ENCODE data around the gene UBR2. TPM values are rescaled to one million over a fixed set of nuclear protein-coding genes. Genes with fewer than 3 reads are reported as not detected.

UBR2 gene
- total RNA-seq, 2 donors from 2014 or later = 21.6 to 22.5 TPM

DNA sequence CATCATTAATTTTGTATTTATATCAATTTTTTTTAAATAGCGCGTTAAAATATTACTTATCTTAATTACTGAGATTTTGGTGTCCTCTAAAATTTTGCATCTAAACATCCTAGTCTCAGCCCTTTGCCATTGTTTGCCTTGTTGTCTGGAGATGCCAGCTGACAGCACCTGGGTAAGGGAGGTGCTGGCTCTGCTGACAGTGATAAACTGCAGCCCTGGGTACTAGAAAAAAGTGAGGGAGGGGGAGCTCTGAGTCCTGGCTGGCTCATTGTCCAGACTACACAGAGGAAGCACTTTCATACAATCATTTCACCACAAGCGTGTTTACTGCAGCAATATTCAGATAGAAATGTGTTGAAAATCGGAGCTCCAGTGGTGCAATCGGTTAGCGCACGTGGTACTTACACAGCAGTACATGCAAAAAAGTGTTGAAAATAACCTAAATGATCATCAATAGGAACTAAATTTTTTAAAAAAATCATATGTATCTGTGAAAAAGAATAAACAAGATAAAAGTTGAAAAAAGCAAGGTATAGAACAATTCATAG is 18.5 kb upstream of the UBR2 start:
- no peak for DNase-seq
- Mint-ChIP-seq H3K27ac (no peak overlapping the region), H3K4me1 (peaks cover 2% of the 10 kb centered on the region), H3K4me3 (no peak overlapping the region), H3K36me3 (ENCODE audit: low read depth) (no peaks in the 10 kb centered on the region), H3K9me3 (no peaks in the 10 kb centered on the region), H3K27me3 (ENCODE audit: insufficient read depth) (no peaks in the 10 kb centered on the region)
- Histone ChIP-seq H3K4me3 (ENCODE audit: low read length) (no peak overlapping the region), H3K9me3 (ENCODE audit: control insufficient read depth, low read length) (no peaks in the 10 kb centered on the region), H3K9ac (ENCODE audit: extremely low read depth, low read length, poor library complexity, severe bottlenecking) (no peak overlapping the region), H3K27ac (ENCODE audit: low read depth, low read length) (no peak overlapping the region), H3K27me3 (ENCODE audit: control insufficient read depth, insufficient read depth, low read length, poor library complexity, severe bottlenecking) (no peaks in the 10 kb centered on the region), H3K4me1 (ENCODE audit: control insufficient read depth, insufficient read depth, low read length) (no peaks in the 10 kb centered on the region), H3K36me3 (ENCODE audit: control insufficient read depth, insufficient read depth, low read length) (no peaks in the 10 kb centered on the region)
- WGBS, 2 experiments (ENCODE audit: insufficient coverage in 1 of 2, insufficient read length in 1 of 2) = 98 to 100% methylated on average over 1 to 7 of the region's 7 CpGs
- TF ChIP-seq, protein P1, sequence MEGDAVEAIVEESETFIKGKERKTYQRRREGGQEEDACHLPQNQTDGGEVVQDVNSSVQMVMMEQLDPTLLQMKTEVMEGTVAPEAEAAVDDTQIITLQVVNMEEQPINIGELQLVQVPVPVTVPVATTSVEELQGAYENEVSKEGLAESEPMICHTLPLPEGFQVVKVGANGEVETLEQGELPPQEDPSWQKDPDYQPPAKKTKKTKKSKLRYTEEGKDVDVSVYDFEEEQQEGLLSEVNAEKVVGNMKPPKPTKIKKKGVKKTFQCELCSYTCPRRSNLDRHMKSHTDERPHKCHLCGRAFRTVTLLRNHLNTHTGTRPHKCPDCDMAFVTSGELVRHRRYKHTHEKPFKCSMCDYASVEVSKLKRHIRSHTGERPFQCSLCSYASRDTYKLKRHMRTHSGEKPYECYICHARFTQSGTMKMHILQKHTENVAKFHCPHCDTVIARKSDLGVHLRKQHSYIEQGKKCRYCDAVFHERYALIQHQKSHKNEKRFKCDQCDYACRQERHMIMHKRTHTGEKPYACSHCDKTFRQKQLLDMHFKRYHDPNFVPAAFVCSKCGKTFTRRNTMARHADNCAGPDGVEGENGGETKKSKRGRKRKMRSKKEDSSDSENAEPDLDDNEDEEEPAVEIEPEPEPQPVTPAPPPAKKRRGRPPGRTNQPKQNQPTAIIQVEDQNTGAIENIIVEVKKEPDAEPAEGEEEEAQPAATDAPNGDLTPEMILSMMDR (conservative IDR thresholded peaks at IDR 0.05) = no peak

DNA sequence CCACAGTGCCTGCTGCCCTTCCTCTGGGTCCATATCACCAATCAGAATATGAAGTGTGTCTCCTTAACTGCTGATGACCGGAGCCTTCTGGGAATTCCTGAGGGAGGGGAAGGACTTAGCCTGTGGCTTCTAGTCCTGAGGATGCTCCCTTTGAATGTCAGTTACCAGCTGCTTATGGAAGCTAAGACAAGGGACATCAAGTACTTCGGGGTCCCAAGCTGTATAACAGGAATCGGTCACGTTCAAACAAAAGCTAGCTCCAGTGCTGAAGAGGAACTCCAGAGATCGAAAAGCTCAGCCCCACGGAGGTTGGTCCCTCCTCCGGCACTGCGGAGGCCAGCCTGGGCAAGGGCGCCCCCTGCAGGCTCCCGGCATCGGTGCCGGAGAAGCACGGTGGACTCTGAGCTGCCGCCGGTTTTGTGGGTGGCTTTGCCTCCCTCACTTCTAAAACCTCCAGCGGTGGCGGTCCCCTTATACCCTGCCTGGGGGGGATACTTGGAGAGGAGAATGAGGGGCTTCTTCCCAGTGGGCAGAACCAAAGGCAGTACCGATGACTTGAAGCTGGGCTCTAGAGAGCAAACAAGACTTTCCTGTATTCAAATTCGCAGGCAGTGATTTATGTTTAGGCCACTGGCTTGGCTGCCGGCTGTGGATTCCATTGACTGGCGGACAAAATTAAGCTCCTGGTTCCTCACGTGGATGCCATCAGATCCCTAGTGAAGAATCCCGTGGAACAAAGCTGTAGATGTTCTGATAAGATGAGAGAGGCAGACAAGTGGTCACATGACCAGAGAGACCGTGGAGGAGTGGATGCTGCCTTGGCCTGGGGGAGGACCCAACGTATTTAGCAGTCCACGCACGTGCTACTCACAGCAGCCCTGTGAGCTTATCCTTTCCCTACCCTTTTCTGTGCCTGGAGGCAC is 16.2 kb upstream of the UBR2 start:
- Mint-ChIP-seq H3K36me3 (ENCODE audit: low read depth) (no peaks in the 10 kb centered on the region), H3K27me3 (ENCODE audit: insufficient read depth) (peaks cover 2% of the 10 kb centered on the region), H3K9me3 (no peaks in the 10 kb centered on the region), H3K4me1 (peaks cover 2% of the 10 kb centered on the region), H3K4me3 (peak overlapping the region; percentile 57), H3K27ac (no peak overlapping the region)
- WGBS, 2 experiments (ENCODE audit: insufficient coverage in 1 of 2, insufficient read length in 1 of 2) = 11 to 21% methylated on average over 8 to 27 of the region's 27 CpGs
- Histone ChIP-seq H3K27me3 (ENCODE audit: control insufficient read depth, insufficient read depth, low read length, poor library complexity, severe bottlenecking) (no peaks in the 10 kb centered on the region), H3K9me3 (ENCODE audit: control insufficient read depth, low read length) (no peaks in the 10 kb centered on the region), H3K9ac (ENCODE audit: extremely low read depth, low read length, poor library complexity, severe bottlenecking) (no peak overlapping the region), H3K27ac (ENCODE audit: low read depth, low read length) (peak overlapping the region; percentile 84), H3K36me3 (ENCODE audit: control insufficient read depth, insufficient read depth, low read length) (no peaks in the 10 kb centered on the region), H3K4me1 (ENCODE audit: control insufficient read depth, insufficient read depth, low read length) (no peaks in the 10 kb centered on the region), H3K4me3 (ENCODE audit: low read length) (peak overlapping the region; percentile 82)
- TF ChIP-seq, protein P1 (conservative IDR thresholded peaks at IDR 0.05) = peak; percentile 100
- DNase-seq = peak; percentile 95

DNA sequence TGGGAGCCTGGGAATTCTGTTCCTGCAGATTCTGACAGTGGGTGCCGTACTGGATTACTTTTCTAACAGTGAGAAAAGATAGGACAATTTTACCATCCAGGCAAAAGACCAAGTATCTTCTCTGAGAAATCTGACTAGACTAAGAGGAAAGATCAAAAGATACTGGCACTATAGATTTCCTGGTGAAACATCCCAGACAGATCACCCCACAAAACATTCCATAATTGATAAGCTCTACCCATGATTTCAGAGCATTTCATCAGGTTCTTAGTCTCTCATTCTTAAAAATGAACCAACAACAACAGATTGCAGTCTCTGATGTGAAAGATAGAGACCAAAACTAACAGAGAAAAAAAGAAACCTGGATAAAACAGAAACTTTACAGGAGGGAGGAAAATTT is 13.6 kb upstream of the UBR2 start:
- Histone ChIP-seq H3K9ac (ENCODE audit: extremely low read depth, low read length, poor library complexity, severe bottlenecking) (no peak overlapping the region), H3K36me3 (ENCODE audit: control insufficient read depth, insufficient read depth, low read length) (no peaks in the 10 kb centered on the region), H3K27me3 (ENCODE audit: control insufficient read depth, insufficient read depth, low read length, poor library complexity, severe bottlenecking) (no peaks in the 10 kb centered on the region), H3K4me3 (ENCODE audit: low read length) (no peak overlapping the region), H3K4me1 (ENCODE audit: control insufficient read depth, insufficient read depth, low read length) (no peaks in the 10 kb centered on the region), H3K27ac (ENCODE audit: low read depth, low read length) (no peak overlapping the region), H3K9me3 (ENCODE audit: control insufficient read depth, low read length) (no peaks in the 10 kb centered on the region)
- H3K27ac Mint-ChIP-seq = no peak overlapping the region
- peaks cover 2% of the 10 kb centered on the region for H3K4me1 Mint-ChIP-seq
- peaks cover 12% of the 10 kb centered on the region for H3K27me3 Mint-ChIP-seq (ENCODE audit: insufficient read depth)
- WGBS, 2 experiments (ENCODE audit: insufficient coverage in 1 of 2, insufficient read length in 1 of 2) = 94% methylated on average over 1 of the region's 1 CpG; no CpG with 5 or more reads in 1 of the 2 experiments
- TF ChIP-seq, protein P1 (conservative IDR thresholded peaks at IDR 0.05) = no peak
- H3K9me3 Mint-ChIP-seq = peaks cover 7% of the 10 kb centered on the region
- DNase-seq = no peak
- H3K4me3 Mint-ChIP-seq = no peak overlapping the region
- H3K36me3 Mint-ChIP-seq (ENCODE audit: low read depth) = no peaks in the 10 kb centered on the region

Measured in endodermal cell (in vitro differentiated cells).